H1 (cell line): ENCODE results near the gene CKM. TPM values are rescaled to one million over a fixed set of nuclear protein-coding genes. Genes with fewer than 3 reads are reported as not detected.
A peak's percentile ranks its signal among the peaks of the same experiment; 100 is the strongest.

Experiments used
- CTCF ChIA-PET: fragments of 300-600 bp; sonication (Branson Sonifier 250); formaldehyde crosslinking; loops from one replicate; lab custom pipeline; 2021; ENCODE audit not compliant: partially characterized antibody; lab: Charles Lee
- POLR2A ChIA-PET: fragments of 300-600 bp; sonication (Branson Sonifier 250); formaldehyde crosslinking; loops from one replicate; lab custom pipeline; 2021; ENCODE audit warnings: inconsistent platforms; ENCODE audit not compliant: partially characterized antibody; lab: Charles Lee
- DNase-seq, 2 experiments: peaks; one replicate each; pipeline versions ENCODE4 v3.0.0 to v3.0.0-alpha.2; 2010 to 2022; ENCODE audit warnings: low spot score in 2 of 2, low read depth in 1 of 2, mixed read lengths in 1 of 2
- FAIRE-seq: peaks from 2 replicates; lab custom pipeline; 2011; peaks lifted over from hg19 to GRCh38; lab: Jason Lieb, UNC
- H2AFZ ChIP-seq: 2 replicates; pipeline ENCODE4 v1.8.1; 2012; ENCODE audit warnings: low read length, inconsistent platforms
- H2AK5ac ChIP-seq: 2 replicates; pipeline ENCODE4 v1.6.1; 2013; ENCODE audit warnings: low read depth, low read length
- H2BK120ac ChIP-seq: replicated peaks from 2 replicates; pipeline ENCODE3; 2013; ENCODE audit warnings: low read depth, low read length, inconsistent platforms
- H2BK12ac ChIP-seq: 2 replicates; pipeline ENCODE4 v1.6.1; 2013; ENCODE audit warnings: low read depth, low read length
- H2BK15ac ChIP-seq: 2 replicates; pipeline ENCODE4 v1.6.1; 2013; ENCODE audit warnings: low read length
- H2BK20ac ChIP-seq: 2 replicates; pipeline ENCODE4 v1.6.1; 2013; ENCODE audit warnings: low read length
- H2BK5ac ChIP-seq: 2 replicates; pipeline ENCODE4 v1.6.1; 2013; ENCODE audit warnings: low read depth, low read length
- H3K14ac ChIP-seq: 2 replicates; pipeline ENCODE4 v1.6.1; 2013; ENCODE audit warnings: inconsistent platforms; ENCODE audit not compliant: insufficient read length
- H3K18ac ChIP-seq: 2 replicates; pipeline ENCODE4 v1.6.1; 2013; ENCODE audit warnings: low read length; ENCODE audit errors: extremely low read depth
- H3K23ac ChIP-seq: 2 replicates; pipeline ENCODE4 v1.6.1; 2013; ENCODE audit warnings: inconsistent platforms; ENCODE audit not compliant: insufficient read length
- H3K23me2 ChIP-seq: 2 replicates; pipeline ENCODE4 v1.6.1; 2013; ENCODE audit warnings: low read depth, low read length
- H3K27ac ChIP-seq: 2 replicates; pipeline ENCODE4 v1.6.1; 2011; ENCODE audit warnings: low read depth, low read length, inconsistent platforms
- H3K27me3 ChIP-seq, 4 experiments: replicated peaks in 1 of 4; 1 replicate in 1 of 4; 2 replicates in 3 of 4; pipeline versions ENCODE4 v1.6.1 to v1.8.1; 2011 to 2013; ENCODE audit warnings: low read length in 3 of 4, mild to moderate bottlenecking in 3 of 4, inconsistent platforms in 2 of 4, mixed read lengths in 2 of 4, moderate library complexity in 1 of 4; ENCODE audit not compliant: control insufficient read depth in 3 of 4, insufficient read depth in 3 of 4; ENCODE audit errors: extremely low read depth in 1 of 4
- H3K36me3 ChIP-seq, 4 experiments: 2 replicates each; pipeline versions ENCODE4 v1.6.1 to v1.8.1; 2011 to 2013; ENCODE audit warnings: mild to moderate bottlenecking in 4 of 4, low read length in 3 of 4, moderate library complexity in 2 of 4, control low read depth in 1 of 4, inconsistent platforms in 1 of 4; ENCODE audit not compliant: insufficient read depth in 4 of 4, control insufficient read depth in 2 of 4
- H3K4ac ChIP-seq: replicated peaks from 2 replicates; pipeline ENCODE3; 2013; ENCODE audit warnings: low read length, low read depth, mixed read lengths, inconsistent platforms; ENCODE audit not compliant: insufficient read length
- H3K4me1 ChIP-seq, 4 experiments: replicated peaks in 1 of 4; 1 replicate in 1 of 4; 2 replicates in 3 of 4; pipeline versions ENCODE4 v1.6.1 to v1.8.1; 2011 to 2013; ENCODE audit warnings: low read length in 3 of 4, inconsistent platforms in 2 of 4, mixed read lengths in 1 of 4; ENCODE audit not compliant: insufficient read depth in 4 of 4, control insufficient read depth in 3 of 4
- H3K4me2 ChIP-seq, 2 experiments: 2 replicates each; pipeline versions ENCODE4 v1.6.1 to v1.8.1; 2011 to 2013; ENCODE audit warnings: low read depth in 2 of 2, low read length in 2 of 2, control low read depth in 1 of 2, inconsistent platforms in 1 of 2, mild to moderate bottlenecking in 1 of 2; ENCODE audit not compliant: insufficient read depth in 1 of 2
- H3K4me3 ChIP-seq, 4 experiments: fragments of 200-600, 300-600 bp in 1 of 4; sonication (generic), shearing (Covaris generic), sonication (Bioruptor Twin) in 1 of 4; 2 replicates each; pipeline versions ENCODE4 v1.5.1 to v1.8.1; 2011 to 2016; ENCODE audit warnings: low read length in 4 of 4, low read depth in 3 of 4, control low read depth in 2 of 4, inconsistent platforms in 2 of 4, mild to moderate bottlenecking in 2 of 4, mixed read lengths in 1 of 4, moderate library complexity in 1 of 4; ENCODE audit not compliant: insufficient read depth in 2 of 4; ENCODE audit errors: extremely low read depth in 1 of 4
- H3K56ac ChIP-seq: replicated peaks from 2 replicates; pipeline ENCODE3; 2013; ENCODE audit warnings: low read depth, mild to moderate bottlenecking, mixed read lengths, low read length, inconsistent platforms; ENCODE audit not compliant: insufficient read length
- H3K79me1 ChIP-seq: 2 replicates; pipeline ENCODE4 v1.6.1; 2013; ENCODE audit warnings: low read depth, low read length, control low read depth
- H3K79me2 ChIP-seq, 2 experiments: 2 replicates each; pipeline versions ENCODE4 v1.6.1 to v1.8.1; 2012 to 2013; ENCODE audit warnings: low read length in 2 of 2, mild to moderate bottlenecking in 2 of 2, inconsistent platforms in 1 of 2; ENCODE audit not compliant: insufficient read depth in 2 of 2, control insufficient read depth in 1 of 2
- H3K9ac ChIP-seq, 4 experiments: replicated peaks in 1 of 4; 1 replicate in 1 of 4; 2 replicates in 3 of 4; pipeline versions ENCODE4 v1.6.1 to v1.8.1; 2011 to 2013; ENCODE audit warnings: low read depth in 3 of 4, low read length in 3 of 4, control low read depth in 2 of 4, mild to moderate bottlenecking in 2 of 4, moderate library complexity in 2 of 4, inconsistent platforms in 1 of 4; ENCODE audit errors: extremely low read depth in 1 of 4
- H3K9me3 ChIP-seq, 2 experiments: 2 replicates each; pipeline versions ENCODE4 v1.6.1 to v1.8.1; 2012 to 2013; ENCODE audit warnings: mild to moderate bottlenecking in 2 of 2, moderate library complexity in 2 of 2, control low read depth in 1 of 2, inconsistent platforms in 1 of 2, low read depth in 1 of 2, low read length in 1 of 2, mixed read lengths in 1 of 2; ENCODE audit not compliant: insufficient read depth in 2 of 2
- H4K20me1 ChIP-seq, 2 experiments: replicated peaks in 1 of 2; 2 replicates each; pipeline versions ENCODE3 to v1.8.1; 2011 to 2013; ENCODE audit warnings: inconsistent platforms in 2 of 2, low read length in 2 of 2, mild to moderate bottlenecking in 1 of 2; ENCODE audit not compliant: insufficient read depth in 2 of 2, control insufficient read depth in 1 of 2
- H4K5ac ChIP-seq: 2 replicates; pipeline ENCODE4 v1.6.1; 2013; ENCODE audit warnings: low read length, low read depth, mixed read lengths, inconsistent platforms; ENCODE audit not compliant: insufficient read length
- H4K8ac ChIP-seq: 2 replicates; pipeline ENCODE4 v1.8.0; 2013; ENCODE audit warnings: mild to moderate bottlenecking, moderate library complexity, low read length, inconsistent platforms; ENCODE audit not compliant: insufficient read depth; ENCODE audit errors: extremely low read depth
- H4K91ac ChIP-seq: replicated peaks from 2 replicates; pipeline ENCODE3; 2013; ENCODE audit warnings: low read length, mixed read lengths, inconsistent platforms; ENCODE audit not compliant: insufficient read length
- MAFK ChIP-seq: IDR thresholded peaks from 2 replicates; pipeline ENCODE4 v1.6.1; 2012; ENCODE audit warnings: low read depth, mild to moderate bottlenecking, improper control_type of control experiment, low read length
- POLR2A ChIP-seq, 2 experiments: IDR thresholded peaks; 1 replicate in 1 of 2; 2 replicates in 1 of 2; pipeline ENCODE4 v1.6.1; 2011; ENCODE audit warnings: low read depth in 2 of 2, low read length in 2 of 2, mild to moderate bottlenecking in 2 of 2; ENCODE audit errors: control extremely low read depth in 1 of 2
- POLR2AphosphoS5 ChIP-seq: IDR thresholded peaks from 2 replicates; pipeline ENCODE4 v1.6.1; 2011; ENCODE audit warnings: low read depth, low read length
- WGBS, 2 experiments: shearing (Covaris generic) in 1 of 2; methylation state at CpG; one replicate each; pipeline versions ENCODE4 v1.1.6 to v1.1.7; 2013 to 2015; ENCODE audit warnings: low lambda C conversion rate in 2 of 2, mixed read lengths in 2 of 2, inconsistent platforms in 1 of 2, low coverage in 1 of 2, missing lambda C conversion rate in 1 of 2; ENCODE audit not compliant: insufficient replicate concordance in 2 of 2, insufficient coverage in 1 of 2, insufficient read length in 1 of 2; ENCODE audit errors: extremely low coverage in 1 of 2, missing lambda C conversion rate in 1 of 2; 5-methylcytosine and 5-hydroxymethylcytosine counted together
- polyA plus RNA-seq, 7 experiments: library from polyadenylated mRNA; depleted of rRNA in 3 of 7; stranded (reverse) in 5 of 7; unstranded in 2 of 7; fragments of >200 nt in 5 of 7; fragments of 200-250 nt in 2 of 7; gene quantifications; 1 replicate in 5 of 7; 2 replicates in 1 of 7; 4 replicates in 1 of 7; pipeline versions ENCODE4 v1.2.1 to v1.2.3, GENCODE V29; 2011 to 2013; ENCODE audit warnings: missing spikeins in 2 of 7, mixed read lengths in 2 of 7
- total RNA-seq: library from RNA; stranded (reverse); fragmentation: NEBNext Ultra II Directional; extraction: Animal tissue kit (Norgen Biotek cat#: 25700); gene quantifications from 2 replicates; pipeline ENCODE4 v1.2.1, GENCODE V29; 2021

CKM gene
- total and polyA plus RNA-seq, 2 of the 8 experiments (the other 6 are each of a cell fraction or from before 2014, with no cell fraction given): 0.08 TPM; not detected in 1

DNA sequence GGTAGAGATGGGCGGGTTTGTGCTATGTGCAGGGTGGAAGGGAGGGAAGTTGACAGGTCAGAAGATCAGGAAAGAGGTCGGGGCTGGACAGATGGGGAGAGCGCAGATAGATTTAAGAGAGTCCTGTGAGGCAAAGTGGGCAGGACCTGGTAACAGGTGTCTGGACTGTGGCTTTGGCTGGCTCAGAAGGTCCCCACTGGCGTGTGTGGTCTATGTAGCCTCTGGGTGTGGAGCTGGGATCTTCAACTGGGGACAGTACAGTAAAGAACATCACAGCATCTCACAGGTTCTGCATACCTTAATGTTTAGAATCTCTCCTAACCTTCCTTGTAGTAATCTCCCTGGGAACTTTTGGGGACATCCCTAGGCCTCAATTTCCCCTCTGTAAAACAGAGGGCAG, 17.7 kb downstream of the CKM start:
- H3K4ac ChIP-seq: no peak overlapping the region
- H3K23me2 ChIP-seq: no peaks in the 10 kb centered on the region; the same call in 1 of the 2 replicates
- no peak overlapping the region for H4K8ac ChIP-seq
- no peak overlapping the region for H3K9ac ChIP-seq
- ChIA-PET POLR2A (interaction anchor here (0.6 to 1.4 kb wide), 3 partner anchors 19 to 61 kb away, joined by 3 to 4 read pairs (median 3); no protein-coding TSS in a partner anchor), CTCF (interaction anchor here (0.6 to 1.3 kb wide), 2 partner anchors 10 to 1332 kb away, joined by 3 to 6 read pairs; no protein-coding TSS in a partner anchor)
- H3K56ac ChIP-seq: no peak overlapping the region
- DNase-seq (no peak), FAIRE-seq (no peak)
- H3K4me3 ChIP-seq: no peak overlapping the region
- no peak overlapping the region for H3K14ac ChIP-seq
- no peaks in the 10 kb centered on the region; a peak in 1 of 8 replicates for H3K36me3 ChIP-seq
- H2AFZ ChIP-seq: no peak overlapping the region
- peak in 1 of 2 experiments; percentile 55; a peak in 1 of 3 replicates for TF ChIP-seq POLR2A (IDR thresholded peaks at IDR 0.05; ENCODE audit: control extremely low read depth in 1 of 2, low read depth in 2 of 2, low read length in 2 of 2)
- TF ChIP-seq POLR2AphosphoS5: 0 out of 2 replicates have a peak, but pooled peaks have one; percentile 35
- TF ChIP-seq MAFK: no peak
- WGBS, 2 experiments: 85% methylated on average over 4 of the region's 4 CpGs; no CpG with 5 or more reads in 1 of the 2 experiments
- no peaks in the 10 kb centered on the region for H3K9me3 ChIP-seq
- H2AK5ac ChIP-seq: no peak overlapping the region
- no peaks in the 10 kb centered on the region; a peak in 2 of 7 replicates for H3K4me1 ChIP-seq
- no peak overlapping the region for H2BK120ac ChIP-seq
- H2BK15ac ChIP-seq: no peak overlapping the region
- H4K91ac ChIP-seq: no peak overlapping the region
- H3K79me2 ChIP-seq: no peaks in the 10 kb centered on the region
- H3K27me3 ChIP-seq: peaks cover 0 to 13% (median 10%) of the 10 kb centered on the region in 4 experiments; a peak in 3 of 7 replicates
- H3K18ac ChIP-seq: no peak overlapping the region
- H4K20me1 ChIP-seq: no peaks in the 10 kb centered on the region
- no peaks in the 10 kb centered on the region for H3K79me1 ChIP-seq
- H3K4me2 ChIP-seq: no peak overlapping the region
- H2BK20ac ChIP-seq: no peak overlapping the region
- H4K5ac ChIP-seq: no peak overlapping the region
- no peak overlapping the region for H2BK12ac ChIP-seq
- H3K23ac ChIP-seq: no peak overlapping the region
- H3K27ac ChIP-seq: no peak overlapping the region
- H2BK5ac ChIP-seq: no peak overlapping the region; the same call in 1 of the 2 replicates
